Measurements from ENCODE around the gene ZNF292. TPM values are rescaled to one million over a fixed set of nuclear protein-coding genes. Genes with fewer than 3 reads are reported as not detected.
A peak's percentile ranks its signal among the peaks of the same experiment; 100 is the strongest.

Gene ZNF292
- total and polyA plus RNA-seq, 3 donors from 2014 or later, result 3.6 to 58.8 (median 53.2) TPM

GRCh38 chr6:87200469-87201175 is 45.3 kb downstream of the ZNF292 start:
- Histone ChIP-seq H3K27ac (peak overlapping the region in 1 of 2 donors; percentile 45), H3K9me3 (no peaks in the 10 kb centered on the region), H3K27me3 (no peaks in the 10 kb centered on the region), H3K36me3 (ENCODE audit: low read depth, missing control alignments) (no peaks in the 10 kb centered on the region), H3K4me3 (no peak overlapping the region), H3K4me1 (peaks cover 15% of the 10 kb centered on the region)
- TF ChIP-seq POLR2A (IDR thresholded peaks at IDR 0.05) (no peak), CTCF (IDR thresholded peaks at IDR 0.05) (no peak)
- 85 to 86% methylated on average over 4 of the region's 4 CpGs for WGBS, 2 donors
- DNase-seq, result no peak
- intact Hi-C loops (cut with DNase I; ENCODE audit: low total_unique reads), result no loop called here

GRCh38 chr6:87203448-87204023 is 48.2 kb downstream of the ZNF292 start:
- Histone ChIP-seq H3K9me3 (no peaks in the 10 kb centered on the region), H3K27me3 (no peaks in the 10 kb centered on the region), H3K36me3 (ENCODE audit: low read depth, missing control alignments) (no peaks in the 10 kb centered on the region), H3K4me3 (no peak overlapping the region), H3K4me1 (peaks cover 9% of the 10 kb centered on the region), H3K27ac (no peak overlapping the region)
- WGBS, 2 donors, result 83 to 87% methylated on average over 4 of the region's 4 CpGs
- TF ChIP-seq POLR2A (IDR thresholded peaks at IDR 0.05) (no peak), CTCF (IDR thresholded peaks at IDR 0.05) (no peak)
- no peak for DNase-seq
- intact Hi-C loops (cut with DNase I; ENCODE audit: low total_unique reads), result no loop called here

GRCh38 chr6:87209812-87210211 is 54.4 kb downstream of the ZNF292 start:
- WGBS, 2 donors, result 73 to 77% methylated on average over 3 of the region's 3 CpGs
- Histone ChIP-seq H3K27me3 (no peaks in the 10 kb centered on the region), H3K36me3 (ENCODE audit: low read depth, missing control alignments) (no peaks in the 10 kb centered on the region), H3K4me1 (no peaks in the 10 kb centered on the region), H3K27ac (no peak overlapping the region), H3K4me3 (no peak overlapping the region), H3K9me3 (no peaks in the 10 kb centered on the region)
- intact Hi-C loops (cut with DNase I; ENCODE audit: low total_unique reads), result no loop called here
- TF ChIP-seq CTCF (IDR thresholded peaks at IDR 0.05) (no peak), POLR2A (IDR thresholded peaks at IDR 0.05) (no peak)
- no peak for DNase-seq

GRCh38 chr6:87210979-87211378 is 55.6 kb downstream of the ZNF292 start:
- WGBS, 2 donors, result 68 to 80% methylated on average over 1 of the region's 1 CpG
- H3K27me3 ChIP-seq, result no peaks in the 10 kb centered on the region
- H3K9me3 ChIP-seq, result no peaks in the 10 kb centered on the region
- no peak overlapping the region for H3K27ac ChIP-seq
- no peak for TF ChIP-seq POLR2A (IDR thresholded peaks at IDR 0.05)
- no peak for TF ChIP-seq CTCF (IDR thresholded peaks at IDR 0.05)
- no peak for DNase-seq
- no peak overlapping the region for H3K4me3 ChIP-seq
- intact Hi-C loops (cut with DNase I; ENCODE audit: low total_unique reads), result no loop called here
- no peaks in the 10 kb centered on the region for H3K4me1 ChIP-seq
- H3K36me3 ChIP-seq (ENCODE audit: low read depth, missing control alignments), result no peaks in the 10 kb centered on the region

- no peak for TF ChIP-seq POLR2A (IDR thresholded peaks at IDR 0.05)
- no peak for TF ChIP-seq CTCF (IDR thresholded peaks at IDR 0.05)
- intact Hi-C loops (cut with DNase I; ENCODE audit: low total_unique reads), result no loop called here
- H3K9me3 ChIP-seq, result no peaks in the 10 kb centered on the region
- H3K4me1 ChIP-seq, result no peaks in the 10 kb centered on the region
- no peaks in the 10 kb centered on the region for H3K36me3 ChIP-seq (ENCODE audit: low read depth, missing control alignments)
- H3K27me3 ChIP-seq, result no peaks in the 10 kb centered on the region
- H3K4me3 ChIP-seq, result no peak overlapping the region
- H3K27ac ChIP-seq, result no peak overlapping the region
- DNase-seq, result no peak
These were observed 57.2 kb downstream of the ZNF292 start for GRCh38 chr6:87212596-87212995.

Measured in testis (tissue), 3 donors.